NT2/D1 (cell line): Measurements from ENCODE around the gene USP6NL.

Source experiments
- SUZ12 ChIP-seq: IDR thresholded peaks from 2 replicates; pipeline ENCODE4 v1.6.1; 2011; ENCODE audit not compliant: insufficient read length, insufficient read depth; ENCODE audit errors: extremely low read depth
- YY1 ChIP-seq: IDR thresholded peaks from 2 replicates; pipeline ENCODE4 v1.6.1; 2011; ENCODE audit not compliant: insufficient read length, insufficient read depth
- ZNF274 ChIP-seq: IDR thresholded peaks from 2 replicates; pipeline ENCODE4 v1.6.1; 2011; ENCODE audit warnings: mild to moderate bottlenecking, low read depth, low read length

- TF ChIP-seq ZNF274 (no peak), YY1 (no peak), SUZ12 (no peak)
These were observed 5.8 kb upstream of the USP6NL start for GRCh38 chr10:11617233-11617632.
